GM12878 (cell line): ENCODE results near the gene SNED1.

Experiments used
- CREB1 ChIP-seq: IDR thresholded peaks from 2 replicates; pipeline ENCODE4 v1.6.1; 2012; ENCODE audit warnings: low read depth, mild to moderate bottlenecking, inconsistent platforms
- EP300 ChIP-seq, 2 experiments: fragments of 150-350 bp in 1 of 2; IDR thresholded peaks; 2 replicates each; pipeline ENCODE4 v1.6.1; 2011 to 2012; ENCODE audit warnings: low read depth in 2 of 2, low read length in 2 of 2, borderline replicate concordance in 1 of 2, improper control_type of control experiment in 1 of 2, inconsistent platforms in 1 of 2; ENCODE audit not compliant: control insufficient read depth in 1 of 2
- FOXM1 ChIP-seq: IDR thresholded peaks from 2 replicates; pipeline ENCODE4 v1.6.1; 2012; ENCODE audit warnings: low read depth, mild to moderate bottlenecking, inconsistent platforms, low read length, moderate library complexity
- NR2F1 ChIP-seq: fragments of 450-650 bp; conservative IDR thresholded peaks from 2 replicates; pipeline ENCODE4 v1.6.1; 2017; ENCODE audit warnings: mild to moderate bottlenecking
- SIN3A ChIP-seq: IDR thresholded peaks from 2 replicates; pipeline ENCODE4 v1.6.1; 2012; ENCODE audit warnings: low read depth, low read length, improper control_type of control experiment
- TARDBP ChIP-seq: IDR thresholded peaks from 2 replicates; pipeline ENCODE4 v1.6.1; 2016; ENCODE audit warnings: borderline replicate concordance
- ZNF217 ChIP-seq: fragments of 450-650 bp; IDR thresholded peaks from 2 replicates; pipeline ENCODE4 v1.6.1; 2017; ENCODE audit warnings: antibody characterized with exemption, mild to moderate bottlenecking
- TF ChIP-seq, protein P1 (sequence below), 3 experiments: IDR thresholded peaks in 2 of 3; conservative IDR thresholded peaks in 1 of 3; 2 replicates each; pipeline ENCODE4 v1.5.1; 2011; ENCODE audit warnings: low read depth in 3 of 3, low read length in 3 of 3, mild to moderate bottlenecking in 3 of 3, control low read depth in 2 of 3, moderate library complexity in 2 of 3, inconsistent platforms in 1 of 3, mixed read lengths in 1 of 3; ENCODE audit not compliant: control insufficient read depth in 2 of 3, insufficient read depth in 1 of 3; ENCODE audit errors: extremely low read depth in 1 of 3
- TF ChIP-seq, protein P2 (sequence below): fragments of 450-650 bp; formaldehyde crosslinking; IDR thresholded peaks from 2 replicates; pipeline ENCODE4 v1.4.0; 2022; ENCODE audit warnings: mild to moderate bottlenecking, moderate library complexity

DNA sequence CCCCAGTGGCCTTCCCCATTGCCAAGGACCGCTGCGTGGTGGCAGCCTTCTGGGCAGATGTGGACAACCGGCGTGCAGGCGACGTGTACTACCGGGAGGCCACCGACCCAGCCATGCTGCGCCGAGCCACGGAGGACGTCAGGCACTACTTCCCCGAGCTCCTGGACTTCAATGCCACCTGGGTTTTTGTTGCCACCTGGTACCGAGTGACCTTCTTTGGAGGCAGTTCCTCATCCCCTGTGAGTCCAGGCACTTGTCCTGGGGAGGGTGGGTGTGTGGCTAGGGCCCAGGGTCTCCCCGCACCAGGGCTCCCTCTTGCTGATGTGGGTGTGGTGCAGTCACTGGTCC, 31.9 kb downstream of the SNED1 start:
- TF ChIP-seq, protein P1, sequence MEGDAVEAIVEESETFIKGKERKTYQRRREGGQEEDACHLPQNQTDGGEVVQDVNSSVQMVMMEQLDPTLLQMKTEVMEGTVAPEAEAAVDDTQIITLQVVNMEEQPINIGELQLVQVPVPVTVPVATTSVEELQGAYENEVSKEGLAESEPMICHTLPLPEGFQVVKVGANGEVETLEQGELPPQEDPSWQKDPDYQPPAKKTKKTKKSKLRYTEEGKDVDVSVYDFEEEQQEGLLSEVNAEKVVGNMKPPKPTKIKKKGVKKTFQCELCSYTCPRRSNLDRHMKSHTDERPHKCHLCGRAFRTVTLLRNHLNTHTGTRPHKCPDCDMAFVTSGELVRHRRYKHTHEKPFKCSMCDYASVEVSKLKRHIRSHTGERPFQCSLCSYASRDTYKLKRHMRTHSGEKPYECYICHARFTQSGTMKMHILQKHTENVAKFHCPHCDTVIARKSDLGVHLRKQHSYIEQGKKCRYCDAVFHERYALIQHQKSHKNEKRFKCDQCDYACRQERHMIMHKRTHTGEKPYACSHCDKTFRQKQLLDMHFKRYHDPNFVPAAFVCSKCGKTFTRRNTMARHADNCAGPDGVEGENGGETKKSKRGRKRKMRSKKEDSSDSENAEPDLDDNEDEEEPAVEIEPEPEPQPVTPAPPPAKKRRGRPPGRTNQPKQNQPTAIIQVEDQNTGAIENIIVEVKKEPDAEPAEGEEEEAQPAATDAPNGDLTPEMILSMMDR (IDR thresholded peaks at IDR 0.05 in 2 of 3, conservative IDR thresholded peaks at IDR 0.05 in 1 of 3; ENCODE audit: control insufficient read depth in 2 of 3, extremely low read depth in 1 of 3, insufficient read depth in 1 of 3, low read depth in 3 of 3, low read length in 3 of 3), result no peak
- TF ChIP-seq CREB1 (no peak), TARDBP (no peak), NR2F1 (no peak), SIN3A (no peak), FOXM1 (no peak), ZNF217 (no peak), EP300 (IDR thresholded peaks at IDR 0.05; ENCODE audit: borderline replicate concordance in 1 of 2, control insufficient read depth in 1 of 2, low read depth in 2 of 2, low read length in 2 of 2) (no peak)
- TF ChIP-seq, protein P2, sequence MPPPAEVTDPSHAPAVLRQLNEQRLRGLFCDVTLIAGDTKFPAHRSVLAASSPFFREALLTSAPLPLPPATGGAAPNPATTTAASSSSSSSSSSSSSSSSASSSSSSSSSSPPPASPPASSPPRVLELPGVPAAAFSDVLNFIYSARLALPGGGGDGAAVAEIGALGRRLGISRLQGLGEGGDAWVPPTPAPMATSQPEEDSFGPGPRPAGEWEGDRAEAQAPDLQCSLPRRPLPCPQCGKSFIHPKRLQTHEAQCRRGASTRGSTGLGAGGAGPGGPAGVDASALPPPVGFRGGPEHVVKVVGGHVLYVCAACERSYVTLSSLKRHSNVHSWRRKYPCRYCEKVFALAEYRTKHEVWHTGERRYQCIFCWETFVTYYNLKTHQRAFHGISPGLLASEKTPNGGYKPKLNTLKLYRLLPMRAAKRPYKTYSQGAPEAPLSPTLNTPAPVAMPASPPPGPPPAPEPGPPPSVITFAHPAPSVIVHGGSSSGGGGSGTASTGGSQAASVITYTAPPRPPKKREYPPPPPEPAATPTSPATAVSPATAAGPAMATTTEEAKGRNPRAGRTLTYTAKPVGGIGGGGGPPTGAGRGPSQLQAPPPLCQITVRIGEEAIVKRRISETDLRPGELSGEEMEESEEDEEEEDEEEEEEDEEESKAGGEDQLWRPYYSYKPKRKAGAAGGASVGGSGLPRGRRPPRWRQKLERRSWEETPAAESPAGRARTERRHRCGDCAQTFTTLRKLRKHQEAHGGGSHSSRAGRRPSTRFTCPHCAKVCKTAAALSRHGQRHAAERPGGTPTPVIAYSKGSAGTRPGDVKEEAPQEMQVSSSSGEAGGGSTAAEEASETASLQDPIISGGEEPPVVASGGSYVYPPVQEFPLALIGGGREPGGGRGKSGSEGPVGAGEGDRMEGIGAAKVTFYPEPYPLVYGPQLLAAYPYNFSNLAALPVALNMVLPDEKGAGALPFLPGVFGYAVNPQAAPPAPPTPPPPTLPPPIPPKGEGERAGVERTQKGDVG (CRISPR knock-in tag), result no peak
